WTC11 (cell line): ENCODE results near the gene CLEC6A.

Experiments used
- CTCF ChIP-seq: fragments of 200-600 bp; IDR thresholded peaks from 2 replicates; pipeline ENCODE4 v1.8.0; 2022; ENCODE audit warnings: antibody characterized with exemption
- ZNF121 ChIP-seq: sonication (generic); formaldehyde crosslinking; IDR thresholded peaks from 2 replicates; pipeline ENCODE4 v1.8.0; 2023; ENCODE audit warnings: missing genetic modification reagents

DNA sequence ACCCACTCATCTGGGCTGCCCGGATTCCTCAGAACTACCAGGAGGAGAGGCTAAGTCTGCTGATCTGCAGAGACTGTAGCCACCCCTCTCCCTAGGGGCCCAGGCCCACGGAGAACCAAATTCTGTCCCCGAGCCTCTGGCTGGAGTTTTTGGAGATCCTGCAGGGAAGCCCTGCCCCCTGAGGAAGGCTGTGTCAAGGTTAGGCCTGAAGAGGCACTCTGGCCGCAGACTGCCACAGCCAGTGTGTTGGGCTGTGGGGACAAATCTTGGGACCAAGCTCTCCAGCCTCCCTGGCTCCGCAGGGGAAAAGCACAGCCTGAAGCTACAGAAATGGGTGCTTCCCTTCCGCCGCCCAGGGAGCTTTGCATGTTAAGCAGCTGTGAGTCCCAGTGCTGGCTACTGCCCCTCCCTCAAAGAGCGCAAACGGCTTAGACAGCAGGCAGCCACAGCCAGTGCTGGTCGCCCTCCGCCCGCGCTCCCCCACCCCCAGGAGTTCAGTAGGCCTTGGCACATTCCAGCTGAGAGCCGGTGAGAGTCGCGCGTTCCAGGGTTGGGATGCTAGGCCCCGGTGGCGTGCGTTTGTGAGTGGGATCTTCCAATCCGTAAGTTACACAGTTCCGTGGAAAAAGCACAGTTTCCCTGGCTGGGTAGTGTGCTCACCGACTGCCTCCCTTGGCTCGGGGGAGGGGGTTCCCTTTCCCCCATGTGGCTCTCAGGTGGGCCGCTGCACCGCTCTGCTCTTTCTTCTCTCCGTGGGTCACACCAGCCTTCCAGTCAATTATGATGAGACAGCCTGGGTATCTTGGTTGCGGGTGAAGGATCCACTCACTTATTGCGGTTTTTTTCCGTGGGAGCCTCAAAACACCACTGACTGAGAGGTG is 71.7 kb downstream of the CLEC6A start:
- TF ChIP-seq CTCF, result no peak
- TF ChIP-seq ZNF121 (CRISPR knock-in tag), result no peak
